Activated gamma-delta T cell treated with Interleukin-2 at 50 U/mL for 16 hours (primary cell): ENCODE measurements around the gene ACTR1B.
"Not testable (repeated sequence)": the region's sequence is repeated elsewhere in the genome, so short reads cannot be mapped to it uniquely, and the experiment has no call there.

Experiments used
- DNase-seq: peaks from one replicate; pipeline ENCODE4 v3.0.0-alpha.2; 2020

Gene ACTR1B

DNA sequence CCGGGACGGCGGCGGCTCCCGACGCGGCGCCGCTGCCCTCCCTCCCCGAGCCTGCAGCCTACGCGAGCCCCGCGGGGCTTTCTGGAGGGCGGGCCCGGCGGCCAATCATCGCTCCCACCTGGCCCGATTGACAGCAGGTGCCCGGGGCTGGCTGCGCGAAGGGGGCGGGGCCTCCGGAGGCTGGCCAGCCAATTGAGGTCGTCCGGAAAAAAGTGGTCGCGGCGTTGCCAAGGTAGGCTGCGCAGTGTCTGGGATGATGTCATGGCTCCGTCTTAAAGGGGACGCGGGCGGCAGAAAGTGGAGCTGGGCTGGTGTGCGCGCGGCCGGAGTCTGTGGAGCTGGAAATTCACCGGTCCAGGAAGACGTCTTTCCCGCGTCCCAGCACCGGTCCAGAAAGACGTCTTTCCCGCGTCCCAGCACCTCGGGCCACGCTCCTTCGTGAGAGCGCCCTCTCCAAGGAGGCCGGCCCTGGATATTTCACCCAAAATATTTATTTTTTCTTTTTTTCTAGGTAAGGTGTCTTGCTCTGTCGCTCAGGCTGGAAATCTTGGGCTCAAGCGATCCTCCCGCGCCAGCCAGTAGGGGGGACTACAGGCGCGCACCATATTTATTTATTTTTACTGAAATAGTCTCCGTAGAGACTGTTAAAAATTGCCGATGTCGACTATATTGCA, at the start of gene ACTR1B:
Gene ACTR1B, minus strand, starts transcription at position 83 of the 674 bp plus-strand sequence. CDS start 154 bp downstream, outside the sequence.
- DNase-seq, result peak; percentile 97

DNA sequence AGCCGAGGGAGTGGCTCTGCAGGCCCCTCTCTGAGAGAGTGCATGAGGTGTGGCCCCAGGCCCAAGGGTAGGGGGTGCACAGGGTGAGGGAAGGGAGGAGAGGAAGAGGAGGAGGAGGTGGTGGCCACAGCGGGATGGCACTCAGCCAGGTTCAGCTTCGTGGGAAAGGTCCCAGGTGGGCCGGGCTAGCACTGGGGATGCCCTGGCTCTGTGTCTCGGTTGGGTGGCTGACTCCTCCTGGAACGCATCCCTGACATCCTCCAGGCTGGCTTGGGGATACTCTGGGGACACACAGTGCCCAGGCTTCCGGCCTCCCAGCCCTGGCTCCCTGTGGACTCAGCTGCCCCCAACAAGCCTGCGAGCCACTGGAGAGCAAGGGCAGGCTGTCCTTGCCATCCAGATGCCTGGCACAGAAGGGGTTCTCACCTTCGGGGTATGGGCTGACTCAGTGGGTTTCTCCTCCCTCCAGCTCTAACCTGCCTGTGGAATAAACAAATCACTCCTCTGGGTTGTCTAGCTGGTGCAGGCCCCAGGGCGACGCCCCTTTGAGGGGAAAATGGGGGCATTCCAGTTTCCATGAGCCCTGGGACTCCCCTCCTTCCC, 49.0 kb upstream of the ACTR1B start:
- no peak for DNase-seq

DNA sequence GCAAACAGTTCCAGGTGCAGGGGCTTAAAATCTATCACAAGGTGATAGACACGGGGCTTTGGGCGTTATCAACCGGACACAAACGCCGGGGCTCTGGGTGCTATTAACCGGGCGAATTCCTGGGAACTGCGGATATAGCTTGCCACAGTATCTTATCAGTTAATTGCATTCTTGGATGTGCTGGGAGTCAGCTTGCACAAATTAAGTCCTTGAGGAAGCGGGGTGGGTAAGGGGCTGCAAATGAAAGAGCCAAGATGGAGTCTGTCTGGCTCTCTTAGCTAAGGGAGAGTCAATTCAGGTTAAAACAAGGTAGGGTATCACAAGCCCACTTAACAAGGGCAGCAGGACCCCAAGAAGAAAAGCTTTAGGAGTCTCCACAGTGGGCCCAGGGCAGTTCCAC, 48.3 kb upstream of the ACTR1B start:
- not testable (repeated sequence) for DNase-seq

DNA sequence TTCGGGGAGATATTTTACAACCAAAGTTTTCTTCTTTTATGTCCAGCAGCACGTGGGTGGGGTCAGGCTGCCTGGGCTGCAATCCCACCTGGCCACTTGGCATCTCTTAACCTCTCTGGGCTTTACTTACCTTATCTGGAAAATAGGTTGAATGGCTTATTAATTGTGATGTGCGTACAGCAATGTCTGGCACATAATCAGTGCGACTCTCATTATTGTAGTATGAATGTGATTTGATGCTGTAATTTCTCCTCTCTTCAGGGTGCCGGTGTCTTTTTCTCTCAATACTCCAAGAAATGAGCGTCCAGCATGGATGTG, 47.5 kb upstream of the ACTR1B start:
- no peak for DNase-seq

DNA sequence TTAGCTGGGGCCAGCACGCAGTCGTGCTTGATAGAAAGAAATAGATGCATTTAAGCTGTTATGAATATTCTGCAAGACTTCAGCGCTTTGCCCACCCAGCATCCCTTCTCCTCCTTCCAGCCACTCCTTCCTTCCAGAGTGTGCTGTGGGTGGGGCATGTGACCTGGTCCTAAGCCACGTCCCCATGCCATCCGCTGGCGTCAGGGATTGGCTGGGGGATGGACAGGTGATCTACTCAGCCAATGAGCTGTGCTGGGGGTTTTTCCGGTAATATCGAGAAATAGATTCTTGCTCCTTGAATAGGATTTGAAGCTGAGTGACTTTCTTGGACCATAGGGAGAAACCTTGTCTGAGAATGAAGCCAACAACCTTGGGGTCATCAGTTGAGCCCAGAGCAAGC, 44.8 kb upstream of the ACTR1B start:
- no peak for DNase-seq

DNA sequence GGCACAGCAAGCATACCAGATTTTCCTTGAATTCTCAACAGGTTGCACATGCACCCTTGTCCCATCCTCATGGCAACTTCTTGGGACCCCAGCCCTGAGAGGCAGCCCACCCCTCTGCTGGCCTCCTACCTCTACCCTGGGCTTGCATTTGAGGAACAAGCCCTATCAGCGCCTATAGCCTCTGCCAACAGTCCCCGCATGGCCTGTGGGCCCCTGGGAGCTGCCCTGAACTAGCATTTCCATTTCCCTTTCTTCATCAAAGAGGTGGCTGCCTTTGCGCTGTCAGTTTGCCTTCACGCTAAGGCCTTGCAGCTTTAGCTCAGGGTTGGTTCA, 44.2 kb upstream of the ACTR1B start:
- no peak for DNase-seq

DNA sequence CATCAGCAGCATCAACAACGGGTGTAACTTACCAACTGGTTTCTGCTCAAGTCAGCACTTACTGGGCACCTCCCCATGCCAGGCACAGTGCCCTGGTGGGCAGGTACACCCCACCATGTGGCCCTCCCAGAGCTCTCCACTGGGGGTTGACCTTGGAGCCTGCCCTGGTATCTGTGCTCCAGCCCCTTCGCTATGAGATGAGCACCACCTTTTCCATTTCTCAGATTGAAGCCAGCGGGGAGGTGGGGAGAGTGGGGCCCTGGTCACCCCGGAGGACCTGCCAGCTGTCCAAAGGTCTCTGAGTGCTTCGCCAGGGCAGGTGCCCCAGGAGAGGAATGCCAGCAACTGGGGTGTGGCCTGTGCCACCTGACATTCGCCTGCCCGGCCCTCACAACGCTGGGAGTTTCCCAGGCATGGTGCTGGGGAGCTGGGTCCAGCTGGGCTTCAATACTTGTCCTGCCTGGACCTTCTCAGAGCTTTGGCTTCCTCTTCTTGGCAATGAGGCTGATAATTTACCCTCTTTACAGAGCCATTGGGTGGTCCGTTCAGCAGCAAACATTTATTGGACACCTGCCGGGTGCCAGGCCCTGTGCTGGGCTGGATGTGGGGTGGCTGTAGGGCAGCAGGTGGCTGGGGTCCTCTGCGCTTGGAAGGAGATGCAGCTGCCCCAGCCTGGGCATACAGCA, 43.7 kb upstream of the ACTR1B start:
- no peak for DNase-seq

DNA sequence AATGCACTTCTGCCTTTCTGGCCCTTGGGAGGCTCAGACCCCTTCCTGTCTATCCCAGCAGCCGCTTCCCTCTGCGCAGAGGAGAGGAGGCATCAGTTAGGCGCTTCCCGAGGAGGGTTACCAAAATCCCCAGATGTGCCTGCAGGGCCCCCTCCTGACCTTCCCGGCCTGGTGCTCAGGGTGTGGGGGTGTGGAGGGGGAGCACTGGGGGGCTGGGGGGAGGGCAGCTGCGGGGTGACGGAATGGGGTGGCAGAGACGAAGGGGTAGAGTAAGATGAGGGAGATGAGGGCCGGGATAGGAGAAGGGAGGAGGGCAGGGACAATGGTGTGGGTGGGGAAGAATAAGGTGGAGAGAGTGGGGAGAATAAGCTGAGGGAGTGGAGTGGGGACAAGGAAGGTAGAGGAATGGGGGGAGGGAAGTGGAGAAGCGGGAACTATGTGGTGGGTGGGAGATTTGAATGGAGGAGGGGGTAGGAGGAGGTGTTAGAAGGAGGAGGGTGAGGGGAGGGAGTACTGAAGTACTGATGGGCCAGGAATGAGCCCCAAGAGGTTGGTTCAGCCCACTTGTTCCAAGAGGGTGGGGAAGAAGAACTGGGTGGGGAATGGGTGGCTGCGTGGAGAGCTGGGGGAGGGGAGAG, 43.0 kb upstream of the ACTR1B start:
- DNase-seq, result no peak

DNA sequence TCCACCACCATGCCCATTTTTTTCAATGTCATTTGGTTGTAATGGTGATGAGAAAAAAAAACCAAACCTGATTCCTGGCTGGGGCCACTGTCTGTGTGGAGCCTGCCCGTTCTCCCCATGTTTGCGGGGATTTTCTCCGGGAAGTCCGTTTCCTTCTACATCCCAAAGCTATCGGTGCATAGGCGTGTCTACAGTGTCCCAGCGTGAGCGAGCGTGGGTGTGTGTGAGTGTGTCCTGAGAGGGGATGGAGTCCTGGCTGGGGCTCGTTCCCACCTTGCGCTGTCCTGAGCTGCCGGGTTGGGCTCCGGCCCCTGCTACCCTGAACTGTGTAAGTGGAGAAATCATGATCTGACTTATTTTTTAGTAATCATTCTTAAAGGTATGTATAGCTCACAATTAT, 42.3 kb upstream of the ACTR1B start:
- DNase-seq, result no peak

DNA sequence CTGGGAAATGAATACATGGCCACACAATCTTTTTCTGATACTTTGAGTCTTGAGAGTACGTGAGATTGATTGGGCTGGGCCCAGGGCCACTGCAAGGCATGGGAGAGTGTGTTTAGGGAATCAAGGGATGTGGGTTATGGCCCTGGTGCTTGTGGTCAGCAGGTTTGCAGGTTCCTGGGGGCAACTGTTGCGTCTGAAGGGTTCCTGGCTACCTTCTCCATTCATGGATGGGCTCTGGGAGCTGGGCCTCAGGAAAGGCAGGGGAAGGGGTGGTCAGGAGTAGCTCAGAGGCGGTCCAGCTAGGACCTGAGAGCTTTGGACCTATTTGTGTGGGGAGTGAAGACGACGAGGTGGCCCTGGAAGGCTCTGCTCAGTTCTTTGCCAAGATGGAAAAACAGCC, 41.1 kb upstream of the ACTR1B start:
- no peak for DNase-seq

DNA sequence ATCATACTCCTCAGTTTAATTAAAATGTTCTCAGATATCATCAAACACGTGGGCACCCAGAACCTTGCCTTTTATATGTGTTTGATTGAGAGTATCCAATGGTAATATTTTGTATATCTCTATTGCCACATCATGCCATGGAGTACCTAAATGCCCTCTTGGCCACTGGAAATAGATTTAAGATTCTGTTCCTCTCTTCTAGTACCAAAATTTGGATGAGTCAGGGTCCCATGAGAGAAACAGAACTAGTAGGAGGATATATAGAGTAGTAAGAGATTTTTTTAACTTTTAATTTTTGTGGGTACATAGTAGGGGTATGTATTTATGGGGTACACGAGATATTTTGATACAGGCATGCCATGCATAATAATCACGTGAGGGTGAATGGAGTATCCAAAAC, 39.9 kb upstream of the ACTR1B start:
- DNase-seq, result no peak

DNA sequence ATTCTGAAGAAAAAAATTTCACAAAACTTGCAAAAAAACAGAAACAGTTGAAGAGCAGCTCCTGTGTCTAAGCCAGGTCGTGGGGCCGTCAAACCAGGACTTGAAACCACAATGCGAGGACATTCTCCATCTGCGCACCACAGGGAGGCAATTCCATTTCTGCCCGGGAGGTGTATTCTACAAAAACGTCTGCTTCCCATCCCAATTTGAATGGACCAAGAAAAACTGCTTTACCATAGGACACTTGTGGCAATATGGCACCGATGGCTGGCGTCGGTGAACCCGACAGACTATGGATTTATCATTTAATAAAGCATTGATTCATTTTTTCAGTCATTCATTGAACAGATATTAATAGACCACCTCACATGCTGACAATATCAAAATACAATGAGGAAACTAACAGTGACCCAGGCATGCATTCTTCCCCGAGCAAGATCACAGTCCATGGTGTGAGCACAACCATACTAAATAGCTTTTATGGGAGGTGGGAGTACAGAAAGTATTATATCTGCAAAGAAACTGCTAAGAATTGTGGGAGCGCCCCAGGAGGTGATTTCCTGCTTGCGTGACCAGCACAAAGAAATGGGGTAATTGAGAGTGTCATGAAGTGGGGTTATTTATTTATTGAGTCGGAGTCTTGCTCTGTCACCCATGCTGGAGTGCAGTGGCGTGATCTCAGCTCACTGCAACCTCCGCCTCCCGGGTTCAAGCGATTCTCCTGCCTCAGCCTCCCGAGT, 39.1 kb upstream of the ACTR1B start:
- DNase-seq, result no peak

DNA sequence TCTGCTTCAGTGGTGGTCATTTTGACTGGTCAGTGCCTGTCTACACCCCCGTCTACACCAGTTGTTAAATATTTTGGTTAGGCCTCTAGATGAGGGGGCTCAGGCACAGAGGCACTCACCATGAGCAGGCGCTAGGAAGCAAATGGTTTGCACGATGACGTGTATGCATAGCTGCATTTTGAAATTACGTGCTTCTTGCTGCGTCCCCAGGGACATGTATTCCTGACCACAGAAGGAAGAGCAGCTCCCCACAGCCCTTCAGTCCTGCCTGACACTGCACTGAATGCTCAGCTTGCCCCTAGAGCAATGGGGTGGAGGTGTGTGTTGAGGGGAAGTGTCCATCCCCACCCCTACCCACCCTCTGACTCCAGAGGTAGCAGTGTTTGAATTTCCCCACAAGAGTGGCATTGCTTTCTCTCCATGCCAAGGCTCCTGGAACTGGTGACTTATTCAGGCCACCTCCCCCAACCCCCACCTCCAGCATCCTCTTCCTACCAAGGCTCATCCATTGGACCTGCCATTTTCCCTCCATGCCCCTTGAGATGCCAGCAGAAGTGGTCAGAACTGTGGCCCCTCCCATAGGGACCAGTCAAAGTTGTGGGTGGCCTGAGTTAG, 38.1 kb upstream of the ACTR1B start:
- no peak for DNase-seq

DNA sequence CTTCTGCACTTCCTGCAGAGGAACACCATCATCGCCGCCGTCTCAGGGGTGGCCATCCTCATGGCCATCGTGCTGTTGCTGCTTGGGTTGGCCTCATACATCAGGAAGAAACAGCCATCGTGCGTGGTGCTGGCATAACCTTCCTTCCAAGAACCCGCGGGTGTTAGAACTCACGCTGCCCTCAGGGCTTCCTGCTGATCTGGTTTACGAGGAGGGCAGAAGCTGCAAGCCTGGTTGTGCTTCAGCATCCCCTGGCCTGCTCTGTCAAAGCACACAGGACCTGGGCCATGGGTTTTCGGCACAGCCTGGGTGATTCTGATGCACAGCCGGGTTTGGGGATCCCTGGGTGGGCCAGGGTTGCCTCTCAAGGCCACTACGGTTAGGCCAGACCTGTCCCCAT, 37.3 kb upstream of the ACTR1B start:
- DNase-seq, result no peak

DNA sequence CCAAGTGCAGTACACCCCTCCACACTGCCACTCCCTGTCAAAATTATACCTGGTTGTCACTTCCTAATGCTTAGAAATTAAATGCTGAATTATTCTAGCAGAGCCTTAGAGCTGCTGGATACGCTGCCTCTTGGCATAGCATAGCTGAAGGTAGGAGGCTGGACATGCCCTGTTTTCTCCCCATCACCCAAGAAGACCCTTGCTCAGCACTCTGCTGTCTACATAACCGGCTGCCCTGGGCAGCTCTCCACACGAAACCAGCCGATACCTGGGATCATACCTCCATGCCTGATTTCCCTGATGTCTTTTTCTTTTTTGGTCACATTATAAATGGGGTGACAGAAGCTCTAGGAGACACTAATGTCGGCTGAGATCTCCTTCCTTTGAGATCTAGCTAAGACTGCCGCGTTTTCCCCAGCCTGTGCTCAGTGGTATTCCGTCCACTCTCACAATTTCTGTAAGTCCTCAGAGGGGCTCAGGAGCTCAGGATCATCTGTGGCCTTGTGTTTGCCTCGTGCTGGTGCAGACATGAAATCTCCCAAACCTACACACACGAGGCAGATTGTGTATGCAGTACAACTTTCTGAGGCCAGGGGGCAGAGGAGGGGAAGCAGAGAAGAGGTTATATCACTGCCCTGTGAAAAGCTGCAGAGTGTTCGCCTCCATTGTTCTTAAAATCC, 36.1 kb upstream of the ACTR1B start:
- DNase-seq, result peak; percentile 66

DNA sequence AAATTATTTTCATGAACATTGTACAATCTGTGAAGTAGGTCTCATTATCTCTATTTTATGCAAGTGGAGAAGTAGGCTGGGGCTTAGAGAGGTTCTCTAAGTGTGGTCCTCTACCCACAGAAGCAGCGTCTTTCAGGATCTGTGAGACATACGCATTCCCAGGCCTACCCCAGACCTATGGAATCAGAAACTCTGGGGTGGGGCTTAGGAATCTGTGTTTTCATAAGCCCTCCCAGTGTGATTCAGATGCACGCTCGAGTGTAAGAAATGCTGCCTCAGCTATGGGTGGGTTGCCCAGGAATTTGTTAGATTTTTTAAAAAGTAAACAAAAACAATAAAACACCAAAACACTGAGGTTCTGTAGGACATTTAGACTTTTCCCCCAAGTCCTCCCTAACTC, 34.7 kb upstream of the ACTR1B start:
- DNase-seq, result no peak

DNA sequence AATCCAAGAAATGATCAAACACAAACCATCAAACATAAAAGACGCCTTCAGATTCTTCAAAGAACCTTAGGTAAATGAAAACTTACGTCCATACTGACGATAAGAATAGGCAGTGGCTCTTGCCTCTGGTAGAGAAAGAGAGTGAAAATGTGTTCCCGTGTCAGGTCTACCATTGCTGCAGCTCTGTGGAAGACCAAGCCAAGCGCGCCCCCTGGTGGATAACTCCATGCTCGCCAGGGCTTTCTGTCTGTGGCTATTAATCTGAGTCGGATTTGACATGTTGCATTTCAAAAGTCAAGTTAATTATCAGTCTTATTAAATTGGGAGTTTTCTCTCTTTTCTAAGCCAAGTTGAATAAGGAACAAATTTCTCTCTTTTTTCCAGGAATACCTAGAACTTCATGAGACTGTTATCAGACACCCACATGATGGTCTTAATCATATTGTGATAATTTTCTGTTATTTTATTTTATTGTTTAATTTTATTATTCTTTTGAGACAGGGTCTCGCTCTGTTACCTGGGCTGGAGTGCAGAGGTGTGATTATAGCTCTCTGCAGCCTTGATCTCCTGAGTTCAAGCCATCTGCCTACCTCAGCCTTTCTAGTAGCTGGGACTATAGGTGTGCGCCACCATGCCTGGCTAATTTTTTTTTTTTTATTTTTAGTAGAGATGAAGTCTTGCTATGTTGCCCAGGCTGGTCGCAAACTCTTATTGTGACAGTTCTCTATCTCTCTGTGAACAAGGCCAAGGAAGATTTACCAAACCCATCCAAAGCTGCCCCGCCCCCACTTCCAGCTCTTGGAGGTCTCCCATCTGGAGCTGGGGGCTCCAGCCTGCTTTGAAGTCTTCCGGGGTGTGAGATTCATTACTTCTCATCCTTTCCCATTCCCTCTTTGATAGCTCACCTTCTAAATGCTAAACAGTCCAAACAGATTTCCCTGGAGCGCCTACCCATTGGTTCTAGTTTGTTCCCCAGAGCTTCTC, 33.7 kb upstream of the ACTR1B start:
- peak; percentile 96 for DNase-seq

DNA sequence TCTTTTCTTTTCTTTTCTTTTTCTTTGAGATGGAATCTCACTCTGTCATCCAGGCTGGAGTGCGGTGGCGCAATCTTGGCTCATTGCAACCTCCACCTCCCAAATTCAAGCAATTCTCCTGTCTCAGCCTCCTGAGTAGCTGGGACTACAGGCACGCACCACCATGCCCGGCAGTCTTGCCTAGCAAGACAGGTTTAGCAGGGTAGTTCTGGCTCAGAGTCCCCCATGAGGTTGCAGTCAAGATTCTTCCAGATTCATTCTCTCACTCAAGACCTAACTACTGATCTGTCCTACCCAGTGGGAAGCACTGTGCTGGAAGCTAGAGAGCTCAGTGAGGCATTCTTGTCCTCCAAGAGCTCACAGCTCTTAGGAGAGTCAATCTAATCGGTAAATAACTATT, 31.9 kb upstream of the ACTR1B start:
- no peak for DNase-seq

DNA sequence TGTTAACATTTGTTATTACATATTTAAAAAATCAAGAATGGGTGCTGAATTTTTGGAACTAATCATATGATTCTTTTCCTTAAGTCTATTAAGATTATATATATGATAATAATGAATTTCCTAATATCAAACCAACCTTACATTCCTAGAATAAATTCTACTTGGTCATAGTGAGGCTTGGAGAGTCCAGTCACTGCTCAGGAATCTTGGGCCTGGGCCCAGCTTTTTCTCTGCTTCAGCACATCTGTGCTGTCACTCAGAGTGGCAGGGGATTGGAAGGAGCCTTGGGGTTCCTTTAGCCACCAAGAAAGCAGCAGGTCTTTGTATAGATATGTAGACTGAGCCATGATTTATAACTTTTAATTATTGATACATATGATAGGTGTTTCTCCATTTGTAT, 29.6 kb upstream of the ACTR1B start:
- DNase-seq, result no peak

DNA sequence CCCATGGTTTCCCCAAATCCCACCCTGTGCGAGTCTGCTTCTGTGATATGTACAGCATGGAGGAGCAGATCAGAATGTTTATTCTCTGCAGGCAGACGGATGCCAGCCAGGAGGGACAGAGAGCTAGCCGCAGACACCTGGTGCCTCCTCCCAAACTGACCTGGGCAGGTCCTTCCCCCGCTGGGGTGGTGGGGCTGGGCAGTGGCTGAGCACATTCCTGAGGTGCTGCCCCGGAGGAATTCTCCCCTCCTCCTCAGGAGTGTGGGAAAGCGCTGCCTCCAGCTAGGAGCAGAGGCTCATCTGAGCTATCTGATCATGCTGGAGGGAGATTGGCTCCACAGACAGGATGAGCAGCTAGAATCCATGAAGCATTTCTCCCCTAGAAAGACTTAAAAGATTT, 27.3 kb upstream of the ACTR1B start:
- DNase-seq, result no peak
